Rectal smooth muscle tissue (tissue), 1 donor: ENCODE results near the gene RXRG.
A peak's percentile ranks its signal among the peaks of the same experiment; 100 is the strongest.

Source experiments
- H3K27ac ChIP-seq: one replicate; pipeline ENCODE4 v1.7.0; 2013; ENCODE audit warnings: low read depth, low read length, inconsistent platforms
- H3K27me3 ChIP-seq: one replicate; pipeline ENCODE4 v1.7.0; 2013; ENCODE audit warnings: low read length; ENCODE audit not compliant: control insufficient read depth, insufficient read depth
- H3K36me3 ChIP-seq: one replicate; pipeline ENCODE4 v1.7.0; 2013; ENCODE audit warnings: low read length; ENCODE audit not compliant: control insufficient read depth, insufficient read depth
- H3K4me1 ChIP-seq: one replicate; pipeline ENCODE4 v1.7.0; 2013; ENCODE audit warnings: low read length; ENCODE audit not compliant: control insufficient read depth, insufficient read depth
- H3K4me3 ChIP-seq: one replicate; pipeline ENCODE4 v1.7.0; 2013; ENCODE audit warnings: low read length
- H3K9ac ChIP-seq: one replicate; pipeline ENCODE4 v1.7.0; 2013; ENCODE audit warnings: low read length

The RXRG gene

DNA sequence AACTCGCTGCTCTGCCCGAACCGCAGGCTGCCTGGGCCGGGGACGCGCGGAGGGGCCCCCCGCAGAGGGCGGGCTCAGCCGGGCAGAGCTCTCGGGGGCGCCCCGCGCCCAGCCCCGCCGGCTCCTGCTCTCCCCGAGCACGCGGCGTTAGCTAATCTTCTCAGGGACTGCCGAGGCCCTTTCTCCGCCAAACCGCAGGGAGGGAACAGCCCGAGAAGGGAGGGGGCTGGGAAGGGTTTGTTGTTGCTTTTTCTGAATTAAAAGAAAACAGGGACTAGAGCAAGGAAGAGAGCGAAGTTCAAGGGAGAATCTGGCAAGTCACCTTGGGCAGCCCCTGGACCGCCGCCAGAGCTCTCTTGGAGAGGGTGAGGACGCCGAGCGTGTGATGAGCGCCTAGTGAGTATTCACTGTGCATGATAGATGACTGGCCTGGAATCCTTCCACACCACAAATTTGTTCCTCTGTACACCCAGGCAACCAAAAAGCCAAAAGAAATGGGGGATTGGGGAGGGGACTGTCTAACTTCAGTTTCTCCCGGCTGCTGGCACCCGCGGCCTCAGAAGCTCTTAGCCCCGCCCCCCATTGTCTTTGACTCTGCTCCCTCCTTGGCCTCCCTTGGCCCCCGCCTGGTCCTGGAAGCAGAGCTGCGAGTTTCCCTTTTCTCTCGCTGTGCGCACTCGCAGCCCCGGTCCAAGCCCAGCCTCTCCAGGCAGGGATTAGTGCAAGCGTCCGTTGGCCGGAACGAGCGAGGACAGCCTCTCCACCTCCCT lies 68.7 kb downstream of the RXRG start:
- Histone ChIP-seq H3K4me1 (no peaks in the 10 kb centered on the region), H3K27ac (peak overlapping the region; percentile 82), H3K4me3 (peak overlapping the region; percentile 61), H3K36me3 (no peaks in the 10 kb centered on the region), H3K27me3 (peaks cover 5% of the 10 kb centered on the region), H3K9ac (peak overlapping the region; percentile 60)

DNA sequence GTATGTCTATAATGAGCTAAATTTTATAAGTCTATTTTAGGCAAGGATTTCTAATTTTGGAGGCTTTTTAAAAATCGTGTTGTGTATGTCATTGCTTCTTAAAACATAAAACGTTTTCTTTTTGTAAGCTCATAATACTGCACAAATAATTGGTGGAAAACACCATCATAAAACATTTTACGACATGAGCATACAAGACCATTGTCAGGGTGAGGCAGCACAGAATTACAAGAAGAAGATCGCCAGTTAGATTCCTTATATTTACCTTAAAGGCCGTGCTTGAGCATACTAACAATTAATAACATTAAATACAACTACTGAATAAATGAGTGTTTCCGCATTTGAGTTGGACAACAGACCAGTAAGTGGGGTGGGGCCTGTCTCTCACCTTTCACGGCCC lies 69.3 kb downstream of the RXRG start:
- H3K4me3 ChIP-seq, result peak overlapping the region; percentile 61

DNA sequence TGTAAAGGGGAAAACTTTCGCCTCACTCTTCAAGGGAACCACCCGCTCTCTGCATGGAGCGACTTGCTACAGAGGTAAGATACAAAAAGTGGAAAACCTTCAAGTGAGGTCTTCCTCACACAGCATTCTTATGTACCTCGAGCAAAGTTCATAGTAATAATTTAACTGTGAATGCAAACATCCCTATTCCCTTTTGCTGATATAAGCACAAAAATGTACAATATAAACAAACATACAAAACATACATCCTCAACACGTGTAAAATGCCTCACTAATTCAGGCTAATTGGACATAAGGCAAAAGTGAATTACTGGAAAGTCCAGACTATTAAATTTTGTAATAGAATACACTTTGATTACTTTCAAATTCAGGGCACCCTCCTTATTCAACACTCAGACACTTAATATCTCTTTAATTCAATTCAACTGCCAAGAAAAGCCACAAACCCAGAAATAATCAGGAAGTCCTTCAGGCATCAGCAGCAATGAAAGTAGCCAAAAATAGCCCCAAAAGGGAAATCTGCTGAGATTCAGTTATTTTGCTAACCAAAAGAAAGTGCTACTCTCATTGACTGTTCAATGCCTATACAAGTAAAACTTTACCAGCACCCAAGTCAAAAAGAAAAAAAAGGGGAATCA lies 73.2 kb downstream of the RXRG start:
- no peak overlapping the region for H3K27ac ChIP-seq
- no peak overlapping the region for H3K9ac ChIP-seq
- H3K36me3 ChIP-seq, result no peaks in the 10 kb centered on the region
- peaks cover 3% of the 10 kb centered on the region for H3K27me3 ChIP-seq
- H3K4me1 ChIP-seq, result no peaks in the 10 kb centered on the region
- no peak overlapping the region for H3K4me3 ChIP-seq

More for the DNA sequence above, 69.3 kb downstream of the RXRG start:
- no peaks in the 10 kb centered on the region for H3K36me3 ChIP-seq
- peak overlapping the region; percentile 82 for H3K27ac ChIP-seq
- peaks cover 5% of the 10 kb centered on the region for H3K27me3 ChIP-seq
- no peaks in the 10 kb centered on the region for H3K4me1 ChIP-seq
- peak overlapping the region; percentile 27 for H3K9ac ChIP-seq

DNA sequence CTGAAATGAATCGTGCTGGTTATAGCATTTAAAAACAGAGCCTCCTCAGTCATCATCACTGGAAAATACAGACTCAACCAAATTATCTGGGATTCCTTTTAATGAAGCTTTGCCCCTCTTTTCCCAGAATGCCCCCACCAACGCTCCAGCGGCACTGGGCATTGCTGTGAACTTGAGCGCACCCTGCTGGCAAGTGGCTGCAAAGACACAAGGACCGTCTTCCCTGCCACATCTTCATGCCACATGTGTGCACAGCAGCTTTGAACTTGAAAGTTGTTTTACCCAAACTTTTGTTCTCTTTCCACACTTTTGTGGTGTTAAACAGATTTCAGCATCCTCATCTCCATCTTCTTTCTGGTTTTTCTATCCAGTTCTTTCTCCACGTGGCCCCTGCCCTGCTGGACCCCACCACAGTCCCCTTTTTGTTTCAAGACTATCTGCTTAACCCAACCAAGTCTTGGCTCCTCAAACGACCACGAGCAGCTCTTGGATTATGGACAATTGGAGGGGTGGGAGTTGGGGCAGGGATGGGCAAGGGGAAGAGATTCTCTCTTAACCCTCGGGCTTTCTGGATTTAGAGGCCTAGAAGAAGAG lies 75.6 kb downstream of the RXRG start:
- Histone ChIP-seq H3K4me1 (no peaks in the 10 kb centered on the region), H3K9ac (no peak overlapping the region), H3K36me3 (no peaks in the 10 kb centered on the region), H3K4me3 (no peak overlapping the region), H3K27me3 (no peaks in the 10 kb centered on the region), H3K27ac (no peak overlapping the region)

DNA sequence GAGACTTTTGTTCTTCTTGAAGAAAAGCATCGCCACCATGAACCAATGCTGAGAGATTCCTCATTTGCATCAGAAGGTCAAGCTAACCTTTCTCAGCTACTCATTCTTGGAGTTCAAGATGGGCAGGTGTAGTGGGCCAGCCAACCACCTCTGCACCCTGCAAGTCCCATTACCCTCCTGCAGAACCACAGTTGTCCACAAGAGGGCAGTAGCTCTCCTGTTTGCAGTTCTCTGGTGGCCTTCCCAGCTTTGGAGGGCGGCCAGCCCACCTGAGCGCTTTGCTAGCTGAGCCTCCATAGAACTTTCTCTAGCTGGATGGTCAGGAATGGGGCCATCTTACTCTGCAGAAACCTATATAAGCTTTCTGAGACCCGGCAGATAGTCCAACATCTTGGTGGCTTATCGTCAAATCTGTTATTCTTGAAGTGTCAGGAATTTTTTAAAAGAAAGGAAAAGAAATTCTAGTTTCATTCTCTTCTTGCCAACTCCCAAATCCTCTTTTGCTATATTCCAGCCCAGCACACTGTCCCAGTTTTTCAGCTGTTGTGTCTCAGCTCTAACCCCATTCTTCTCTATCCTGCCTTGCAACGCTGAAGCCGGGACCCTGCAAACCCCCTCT lies 77.4 kb downstream of the RXRG start:
- no peak overlapping the region for H3K4me3 ChIP-seq
- H3K36me3 ChIP-seq, result no peaks in the 10 kb centered on the region
- no peaks in the 10 kb centered on the region for H3K4me1 ChIP-seq
- no peak overlapping the region for H3K9ac ChIP-seq
- H3K27ac ChIP-seq, result no peak overlapping the region
- H3K27me3 ChIP-seq, result no peaks in the 10 kb centered on the region

DNA sequence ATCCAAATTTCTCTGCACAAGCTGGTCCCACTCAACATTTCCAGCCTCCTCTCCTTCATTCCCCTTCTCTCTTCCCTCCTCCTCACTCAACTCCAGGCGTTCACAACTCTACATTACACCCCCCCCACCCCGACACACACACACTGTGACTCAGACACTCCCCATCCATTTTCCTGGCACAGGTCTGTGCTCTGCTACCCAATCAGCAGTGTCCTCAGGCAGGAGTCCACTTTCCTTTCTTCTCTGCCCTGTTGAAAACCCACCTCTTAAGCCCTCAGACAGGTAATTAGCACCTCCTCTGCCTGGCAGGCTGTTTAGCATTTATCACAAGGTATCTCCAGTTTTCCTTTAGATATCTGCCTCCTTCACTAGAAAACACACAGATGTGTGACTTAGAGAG lies 79.6 kb downstream of the RXRG start:
- H3K9ac ChIP-seq, result no peak overlapping the region
- no peaks in the 10 kb centered on the region for H3K36me3 ChIP-seq
- no peaks in the 10 kb centered on the region for H3K27me3 ChIP-seq
- H3K27ac ChIP-seq, result no peak overlapping the region
- H3K4me1 ChIP-seq, result no peaks in the 10 kb centered on the region
- H3K4me3 ChIP-seq, result no peak overlapping the region

DNA sequence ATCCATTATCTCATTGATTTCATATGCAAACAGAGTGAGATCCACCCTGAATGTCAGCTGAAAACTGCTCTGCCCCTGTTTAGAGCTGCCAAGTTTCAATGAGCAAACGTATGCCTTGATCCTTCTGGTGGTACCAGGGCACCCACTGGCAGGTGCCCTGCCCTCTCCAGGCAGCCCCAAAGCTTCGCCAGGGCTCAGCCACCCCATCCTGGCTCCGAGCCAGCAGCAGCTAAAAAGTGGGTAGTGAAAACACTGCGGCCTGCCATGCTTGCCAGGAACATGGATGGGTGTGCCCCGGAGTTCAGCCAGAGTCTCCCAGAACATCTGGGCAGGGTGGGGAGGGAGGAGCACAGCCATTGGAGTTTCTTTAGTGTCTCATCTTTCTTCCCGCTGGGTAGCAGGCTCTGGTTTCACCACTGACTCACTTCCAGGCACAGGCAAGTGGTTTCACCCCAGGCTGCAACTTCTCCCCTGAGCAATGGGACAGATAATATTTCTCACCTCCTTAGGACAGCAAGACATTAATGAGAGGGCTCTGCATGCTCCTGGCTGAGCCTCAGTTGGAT lies 80.3 kb downstream of the RXRG start:
- Histone ChIP-seq H3K27ac (no peak overlapping the region), H3K36me3 (no peaks in the 10 kb centered on the region), H3K9ac (no peak overlapping the region), H3K27me3 (no peaks in the 10 kb centered on the region), H3K4me3 (no peak overlapping the region), H3K4me1 (no peaks in the 10 kb centered on the region)

DNA sequence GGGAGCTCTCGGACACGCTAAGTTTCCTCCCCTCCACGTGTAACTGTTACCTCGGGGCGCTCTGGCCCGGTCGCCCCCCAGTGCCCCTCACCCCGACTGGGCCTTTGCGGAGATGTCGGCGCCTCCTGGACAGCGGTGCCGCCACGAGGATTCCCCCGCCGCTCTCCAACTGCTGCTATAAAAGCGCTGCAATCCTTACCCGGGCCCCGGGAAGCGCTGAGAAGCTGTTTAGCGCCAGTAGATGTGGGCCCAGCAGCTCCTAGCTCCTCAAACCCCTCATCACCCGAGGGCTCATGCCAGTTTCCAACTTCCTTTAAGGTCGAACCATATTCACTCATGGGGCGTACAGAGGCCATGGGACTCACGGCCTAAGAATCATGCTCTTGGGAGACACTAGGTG lies 88.0 kb downstream of the RXRG start:
- no peak overlapping the region for H3K4me3 ChIP-seq
- peaks cover 48% of the 10 kb centered on the region for H3K27me3 ChIP-seq
- no peak overlapping the region for H3K9ac ChIP-seq
- H3K36me3 ChIP-seq, result no peaks in the 10 kb centered on the region
- H3K27ac ChIP-seq, result no peak overlapping the region
- H3K4me1 ChIP-seq, result no peaks in the 10 kb centered on the region

DNA sequence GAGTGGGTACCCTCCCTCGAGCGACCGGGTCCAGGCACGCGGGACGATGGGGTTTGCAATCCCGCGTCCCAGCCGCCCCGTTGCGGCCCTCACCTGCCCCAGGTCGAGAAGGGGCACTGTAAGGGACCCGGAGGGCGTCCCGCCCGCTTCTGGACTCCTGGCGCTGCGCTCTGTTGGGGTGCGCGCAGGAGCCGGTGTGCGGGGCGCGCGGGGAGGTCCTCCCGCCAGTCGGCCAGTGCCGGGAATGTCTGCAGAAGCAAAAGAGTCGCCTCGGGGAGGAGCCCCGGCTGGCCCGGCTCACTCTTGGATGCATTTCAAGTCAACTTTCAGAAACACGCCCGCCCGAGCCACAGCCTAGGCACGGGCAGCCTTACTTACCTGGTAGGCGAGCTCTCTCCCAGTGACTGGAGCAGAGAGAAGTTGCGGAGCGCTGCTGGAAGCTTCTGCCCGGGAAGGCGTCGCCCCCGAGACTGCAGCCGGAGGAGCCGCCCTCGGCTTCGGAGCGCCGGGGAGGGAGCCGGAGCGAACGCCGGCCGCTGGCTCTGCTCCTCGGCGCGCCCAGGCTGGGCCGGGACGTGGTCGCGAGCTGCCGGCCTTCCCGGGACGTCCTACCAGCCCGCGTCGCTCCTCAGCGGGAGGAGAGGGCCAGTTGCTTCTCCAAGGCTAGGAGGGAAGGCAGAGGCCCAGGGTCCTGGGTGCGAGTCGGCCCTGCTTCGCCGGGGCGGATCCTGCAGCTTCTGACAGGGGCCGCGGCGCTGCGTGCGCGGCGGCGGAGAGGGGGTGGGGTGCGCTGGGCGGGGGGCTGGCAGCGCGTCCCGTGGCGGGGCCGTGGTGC lies 88.7 kb downstream of the RXRG start, which contains the start of gene LMX1A:
LMX1A (minus strand) TSS at position 739 of the 835 bp plus-strand sequence. CDS start 1,156 bp downstream, outside the sequence.
- no peaks in the 10 kb centered on the region for H3K4me1 ChIP-seq
- H3K9ac ChIP-seq, result no peak within 1 kb of the TSS
- H3K4me3 ChIP-seq, result peak within 1 kb of the TSS; percentile 43
- H3K36me3 ChIP-seq, result no peaks in the 10 kb centered on the region
- H3K27ac ChIP-seq, result no peak within 1 kb of the TSS
- peaks cover 51% of the 10 kb centered on the region for H3K27me3 ChIP-seq

DNA sequence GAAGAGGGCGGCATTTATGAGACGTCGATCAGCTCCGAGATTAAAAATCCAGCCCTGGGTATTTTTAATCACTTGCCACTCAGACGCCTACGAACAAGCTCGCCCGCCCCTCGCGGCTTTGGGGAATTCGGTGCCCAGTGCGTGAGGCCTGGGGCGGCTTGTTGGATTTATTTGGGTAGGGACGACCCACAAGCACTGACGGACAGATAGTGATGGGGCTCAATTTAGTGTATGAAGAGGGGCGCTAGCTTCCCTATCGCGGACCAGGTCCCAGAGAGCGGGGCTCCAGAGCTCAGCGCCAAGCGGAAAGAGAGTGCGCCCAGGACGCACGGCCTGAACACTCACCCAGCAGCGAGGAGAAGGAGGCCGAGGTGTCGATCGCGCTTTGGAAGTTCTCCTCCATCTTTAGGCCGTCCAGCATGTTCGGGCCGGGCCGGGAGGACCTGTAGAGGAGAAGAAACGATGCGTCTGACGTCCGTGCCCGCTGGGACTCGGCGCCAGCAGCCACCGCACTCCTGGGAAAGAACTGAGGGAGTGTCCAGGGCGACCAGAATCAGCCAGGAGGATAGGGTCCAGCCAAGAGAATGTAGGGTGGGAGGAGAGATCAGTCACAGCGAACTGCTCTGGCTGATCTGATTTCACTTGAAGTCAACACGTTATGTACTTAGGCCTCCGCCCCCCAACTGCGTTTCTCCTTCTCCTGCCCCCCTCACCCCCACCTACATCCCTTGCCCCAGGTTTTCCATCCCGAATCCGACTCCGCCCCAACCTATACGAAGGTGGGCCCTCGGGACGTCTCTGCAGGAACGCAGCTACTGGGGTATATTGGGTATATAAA lies 89.6 kb downstream of the RXRG start:
- Histone ChIP-seq H3K27me3 (peaks cover 51% of the 10 kb centered on the region), H3K9ac (no peak overlapping the region), H3K4me1 (no peaks in the 10 kb centered on the region), H3K27ac (no peak overlapping the region), H3K4me3 (peak overlapping the region; percentile 43), H3K36me3 (no peaks in the 10 kb centered on the region)

DNA sequence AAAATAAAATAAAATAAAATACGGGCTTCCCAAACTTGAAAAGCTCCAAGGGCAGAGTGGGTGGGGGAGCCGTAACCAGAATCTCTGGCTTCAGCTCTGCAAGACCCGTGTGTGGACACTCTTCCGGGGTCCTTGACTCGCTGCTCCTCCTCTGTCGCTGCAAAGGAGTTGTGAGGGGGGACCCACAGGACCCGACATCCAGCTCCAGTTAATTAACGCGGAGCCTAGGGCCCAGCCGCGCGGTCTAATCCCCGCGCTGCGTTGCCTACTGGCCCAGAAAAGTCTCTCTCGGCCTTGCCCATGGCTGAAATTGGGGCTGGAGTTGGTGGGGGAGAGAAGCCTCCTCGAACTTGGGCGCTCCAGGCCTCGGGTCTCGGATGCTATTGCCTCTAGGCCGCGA lies 90.2 kb downstream of the RXRG start:
- Histone ChIP-seq H3K9ac (no peak overlapping the region), H3K36me3 (no peaks in the 10 kb centered on the region), H3K27me3 (peaks cover 51% of the 10 kb centered on the region), H3K27ac (no peak overlapping the region), H3K4me3 (no peak overlapping the region), H3K4me1 (no peaks in the 10 kb centered on the region)
